B cell (primary cell): Measurements from ENCODE around the gene SNAPC1.

Source experiments
- CTCF ChIP-seq: fragments of 200-600 bp; IDR thresholded peaks from one replicate; pipeline ENCODE4 v1.8.0; 2022; ENCODE audit warnings: antibody characterized with exemption, mild to moderate bottlenecking
- EZH2 ChIP-seq: IDR thresholded peaks from 2 replicates; pipeline ENCODE4 v1.6.1; 2012; ENCODE audit warnings: borderline replicate concordance, low read depth, mild to moderate bottlenecking, moderate library complexity, low read length; ENCODE audit not compliant: insufficient read depth, poor library complexity, severe bottlenecking

- TF ChIP-seq CTCF (no peak), EZH2 (no peak)
Measured at GRCh38 chr14:61838661-61839245, 76.5 kb downstream of the SNAPC1 start.
